Left ventricle myocardium inferior (tissue), 1 donor: ENCODE data around the gene PLEKHA7. TPM values are rescaled to one million over a fixed set of nuclear protein-coding genes. Genes with fewer than 3 reads are reported as not detected.

Source experiments
- DNase-seq: peaks from one replicate; pipeline ENCODE4 v3.0.0-alpha.2; 2020
- H3K27ac ChIP-seq: fragments of 200-600 bp; replicated peaks from 2 replicates; pipeline ENCODE4 v1.8.0; 2021
- H3K27me3 ChIP-seq: fragments of 200-600 bp; 2 replicates; pipeline ENCODE4 v1.8.0; 2021; ENCODE audit warnings: low read depth
- H3K36me3 ChIP-seq: fragments of 200-600 bp; 2 replicates; pipeline ENCODE4 v1.8.0; 2021
- H3K4me1 ChIP-seq: fragments of 200-600 bp; 2 replicates; pipeline ENCODE4 v1.8.0; 2021
- H3K4me3 ChIP-seq: fragments of 200-600 bp; 2 replicates; pipeline ENCODE4 v1.8.0; 2021; ENCODE audit warnings: mild to moderate bottlenecking, moderate library complexity
- H3K9me3 ChIP-seq: fragments of 200-600 bp; replicated peaks from 2 replicates; pipeline ENCODE4 v1.8.0; 2021
- intact Hi-C: fragments of 100-400 bp; cut with micrococcal nuclease; formaldehyde crosslinking; loops from one replicate; pipeline ENCODE4 v1.11.0; 2022
- total RNA-seq: library from RNA; stranded (reverse); fragmentation: NEBNext Ultra II Directional; extraction: Animal tissue kit (Norgen Biotek cat#: 25700); gene quantifications from one replicate; pipeline ENCODE4 v1.2.1, GENCODE V29; 2021
- TF ChIP-seq, protein P1 (sequence below): fragments of 200-600 bp; IDR thresholded peaks from 2 replicates; pipeline ENCODE4 v1.8.0; 2021; ENCODE audit warnings: antibody characterized with exemption, mild to moderate bottlenecking, borderline replicate concordance
- donor health status: DM: no; HTN: yes; CAD: no; lungs with severe emphysema.

The PLEKHA7 gene
- total RNA-seq, 1 donor from 2014 or later = 33.2 TPM

DNA sequence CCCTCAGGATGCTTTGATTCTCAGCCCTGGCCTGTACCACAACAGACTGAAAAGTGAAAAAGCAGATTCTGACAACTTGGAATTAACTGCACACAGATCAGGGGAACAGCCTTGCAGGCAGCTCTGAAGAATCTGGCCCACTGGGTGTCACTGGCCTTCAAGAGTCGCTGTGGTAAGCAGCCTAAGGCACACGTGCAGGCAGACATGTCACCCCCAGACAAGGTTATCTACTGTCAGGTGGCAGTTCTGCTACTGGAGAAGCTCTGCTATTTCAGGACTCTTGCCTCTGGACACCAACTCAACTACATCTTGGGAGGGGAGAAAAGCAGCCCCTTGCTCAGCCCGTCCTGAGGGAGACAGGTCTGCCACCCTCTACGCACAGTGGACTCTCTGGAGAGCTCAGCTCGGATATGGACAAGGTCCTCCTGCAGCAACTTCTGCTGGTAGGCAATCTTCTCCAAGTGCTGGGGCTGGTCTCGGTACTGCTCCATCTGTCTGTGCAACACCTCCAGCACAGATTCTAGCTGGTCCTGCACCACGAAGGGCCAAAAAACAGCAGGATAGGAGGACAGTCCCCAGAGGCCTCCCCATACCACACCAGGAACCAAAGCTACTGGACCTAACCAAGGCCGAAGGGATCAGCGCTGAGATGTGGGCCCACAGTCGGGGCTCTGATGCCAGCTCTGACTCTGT is 212.8 kb downstream of the PLEKHA7 start:
- no peak for DNase-seq
- Histone ChIP-seq H3K4me1 (peaks cover 53% of the 10 kb centered on the region), H3K27me3 (no peaks in the 10 kb centered on the region), H3K9me3 (no peaks in the 10 kb centered on the region), H3K36me3 (no peaks in the 10 kb centered on the region), H3K27ac (no peak overlapping the region), H3K4me3 (no peak overlapping the region)
- TF ChIP-seq, protein P1, sequence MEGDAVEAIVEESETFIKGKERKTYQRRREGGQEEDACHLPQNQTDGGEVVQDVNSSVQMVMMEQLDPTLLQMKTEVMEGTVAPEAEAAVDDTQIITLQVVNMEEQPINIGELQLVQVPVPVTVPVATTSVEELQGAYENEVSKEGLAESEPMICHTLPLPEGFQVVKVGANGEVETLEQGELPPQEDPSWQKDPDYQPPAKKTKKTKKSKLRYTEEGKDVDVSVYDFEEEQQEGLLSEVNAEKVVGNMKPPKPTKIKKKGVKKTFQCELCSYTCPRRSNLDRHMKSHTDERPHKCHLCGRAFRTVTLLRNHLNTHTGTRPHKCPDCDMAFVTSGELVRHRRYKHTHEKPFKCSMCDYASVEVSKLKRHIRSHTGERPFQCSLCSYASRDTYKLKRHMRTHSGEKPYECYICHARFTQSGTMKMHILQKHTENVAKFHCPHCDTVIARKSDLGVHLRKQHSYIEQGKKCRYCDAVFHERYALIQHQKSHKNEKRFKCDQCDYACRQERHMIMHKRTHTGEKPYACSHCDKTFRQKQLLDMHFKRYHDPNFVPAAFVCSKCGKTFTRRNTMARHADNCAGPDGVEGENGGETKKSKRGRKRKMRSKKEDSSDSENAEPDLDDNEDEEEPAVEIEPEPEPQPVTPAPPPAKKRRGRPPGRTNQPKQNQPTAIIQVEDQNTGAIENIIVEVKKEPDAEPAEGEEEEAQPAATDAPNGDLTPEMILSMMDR = no peak
- intact Hi-C loops = no loop called here

DNA sequence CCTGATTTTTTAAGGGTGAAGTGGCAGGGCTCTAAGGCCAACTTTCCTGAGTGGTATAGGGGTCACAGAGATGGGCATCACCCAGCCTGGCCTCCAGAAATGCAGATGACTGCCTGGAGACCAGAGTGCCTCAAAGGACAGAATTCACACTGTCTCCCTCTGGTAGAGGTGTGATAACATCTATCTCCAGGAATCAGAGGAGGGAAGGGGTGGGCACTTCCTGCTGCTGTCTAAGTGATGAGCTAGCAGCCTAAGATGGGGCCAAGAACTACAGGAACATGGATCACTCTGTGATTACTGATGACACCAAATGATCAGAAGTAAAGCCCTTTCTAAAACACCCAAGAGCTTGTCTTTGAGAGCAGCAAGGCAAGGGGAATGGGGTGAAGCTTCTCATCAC is 213.8 kb downstream of the PLEKHA7 start:
- no peak for DNase-seq
- Histone ChIP-seq H3K9me3 (no peaks in the 10 kb centered on the region), H3K27ac (no peak overlapping the region), H3K4me1 (peaks cover 43% of the 10 kb centered on the region), H3K36me3 (no peaks in the 10 kb centered on the region), H3K27me3 (no peaks in the 10 kb centered on the region), H3K4me3 (no peak overlapping the region)
- TF ChIP-seq, protein P1 = no peak
- intact Hi-C loops = no loop called here

DNA sequence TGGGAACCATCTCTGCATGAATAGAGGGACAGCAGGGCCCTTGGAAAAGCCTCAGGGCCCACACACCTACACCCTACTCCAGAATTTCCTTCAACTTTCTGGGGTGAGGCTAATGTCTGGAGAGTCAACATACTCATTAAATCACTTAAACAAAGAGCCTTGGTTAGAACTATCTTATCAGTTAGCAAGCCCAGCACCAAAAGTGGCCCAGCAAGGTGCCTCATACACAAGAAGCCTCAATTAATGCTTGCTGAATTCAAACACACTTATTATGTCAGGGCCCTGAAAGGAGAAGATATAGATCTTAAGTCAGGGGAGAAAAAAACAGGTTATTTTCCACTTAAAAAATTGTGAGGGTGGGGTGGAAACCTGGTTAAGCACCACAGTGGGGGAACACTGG is 214.3 kb downstream of the PLEKHA7 start:
- TF ChIP-seq, protein P1 = no peak
- H3K9me3 ChIP-seq = no peaks in the 10 kb centered on the region
- H3K27ac ChIP-seq = no peak overlapping the region
- H3K36me3 ChIP-seq = no peaks in the 10 kb centered on the region
- peaks cover 38% of the 10 kb centered on the region for H3K4me1 ChIP-seq
- no peak for DNase-seq
- H3K4me3 ChIP-seq = no peak overlapping the region
- intact Hi-C loops = no loop called here
- no peaks in the 10 kb centered on the region for H3K27me3 ChIP-seq

DNA sequence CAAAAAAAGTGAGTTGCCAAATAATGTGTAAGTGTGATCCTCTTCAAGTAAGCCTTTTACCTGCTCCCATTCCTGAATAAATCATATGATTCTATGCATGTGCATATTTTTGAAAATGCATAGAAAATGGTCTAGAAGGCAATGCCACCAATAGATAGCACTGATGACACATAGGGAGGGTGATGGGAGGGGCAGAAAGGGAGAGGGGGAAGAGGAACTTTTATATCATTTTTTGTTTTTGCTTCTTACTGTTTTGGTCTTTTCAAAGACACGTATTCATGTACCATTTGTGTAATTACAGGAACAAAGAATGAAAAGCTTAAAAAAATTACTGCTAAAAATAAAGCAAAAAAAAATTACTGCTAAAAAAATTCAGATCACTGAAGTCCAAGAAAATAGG is 215.0 kb downstream of the PLEKHA7 start:
- intact Hi-C loops = no loop called here
- TF ChIP-seq, protein P1 = no peak
- DNase-seq = no peak
- peaks cover 31% of the 10 kb centered on the region for H3K4me1 ChIP-seq
- no peaks in the 10 kb centered on the region for H3K36me3 ChIP-seq
- no peaks in the 10 kb centered on the region for H3K9me3 ChIP-seq
- no peak overlapping the region for H3K4me3 ChIP-seq
- no peaks in the 10 kb centered on the region for H3K27me3 ChIP-seq
- no peak overlapping the region for H3K27ac ChIP-seq

DNA sequence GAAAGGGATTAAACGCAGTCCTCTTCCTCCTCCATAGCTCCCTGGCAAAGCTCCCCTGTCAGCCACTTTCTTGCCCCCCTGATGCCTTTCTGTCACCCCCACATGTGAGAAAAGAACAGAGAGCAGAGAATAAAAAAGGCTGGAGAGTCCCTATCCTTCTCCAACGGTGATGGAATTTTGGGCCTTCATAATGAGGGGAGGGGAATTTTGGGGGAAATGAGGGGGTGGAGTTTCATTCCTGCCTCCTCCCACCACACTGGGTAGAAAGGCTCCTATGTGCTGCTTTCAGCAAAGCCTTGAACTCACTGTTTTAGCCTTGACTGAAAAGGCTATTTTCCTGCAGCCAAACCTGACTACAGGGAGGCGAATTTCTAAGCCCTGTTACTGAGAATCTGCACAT is 216.4 kb downstream of the PLEKHA7 start:
- H3K4me3 ChIP-seq = no peak overlapping the region
- no peak for DNase-seq
- TF ChIP-seq, protein P1 = no peak
- H3K36me3 ChIP-seq = no peaks in the 10 kb centered on the region
- H3K4me1 ChIP-seq = peaks cover 32% of the 10 kb centered on the region
- intact Hi-C loops = no loop called here
- H3K27ac ChIP-seq = no peak overlapping the region
- no peaks in the 10 kb centered on the region for H3K9me3 ChIP-seq
- no peaks in the 10 kb centered on the region for H3K27me3 ChIP-seq
